GM21423 (cell line): ENCODE data around the gene MGMT.
A peak's percentile ranks its signal among the peaks of the same experiment; 100 is the strongest.

Source experiments
- ATAC-seq: cut with Tn5 transposase; IDR thresholded peaks from one replicate; pipeline ENCODE4 v1.9.1; 2021; ENCODE audit warnings: mild to moderate bottlenecking, moderate library complexity; ENCODE audit not compliant: unreplicated experiment

MGMT gene

GRCh38 chr10:129541200-129541599 lies 74.2 kb downstream of the MGMT start:
- ATAC-seq: no peak

DNA sequence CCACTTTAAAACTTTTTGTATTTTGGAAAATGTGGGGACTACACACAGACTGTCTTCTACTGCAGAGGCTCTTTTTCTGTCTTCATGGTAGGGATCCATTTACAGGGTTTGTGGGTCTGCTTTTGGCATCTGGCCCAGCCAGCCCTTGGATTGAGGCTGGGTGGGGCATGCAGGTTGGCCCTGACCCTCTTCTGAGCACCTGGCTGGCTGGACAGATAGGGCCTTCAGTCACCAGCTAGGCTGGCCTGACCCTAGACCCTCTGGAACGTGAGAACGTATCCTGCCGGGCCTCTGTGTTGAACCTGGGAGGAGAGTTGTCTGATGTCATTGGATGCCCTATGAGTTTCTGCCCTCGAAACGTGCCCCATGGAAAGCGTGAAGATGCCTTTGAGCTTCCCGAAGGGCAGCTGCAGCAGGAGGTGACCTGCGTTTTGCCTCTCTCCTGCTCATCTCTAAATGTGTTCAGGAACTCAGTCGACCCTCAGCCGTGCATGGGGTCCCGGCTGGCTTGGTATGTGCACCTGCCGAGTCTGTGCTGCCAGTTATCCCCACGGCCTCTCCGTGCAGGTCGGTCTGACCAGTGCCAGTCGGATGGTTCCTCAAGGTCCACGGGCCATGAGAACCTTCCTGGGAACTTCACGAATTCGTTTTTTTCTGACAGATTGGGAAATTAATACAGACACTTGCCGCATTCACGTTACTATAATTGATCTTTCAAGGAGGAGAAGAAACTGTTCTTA lies 74.9 kb downstream of the MGMT start:
- no peak for ATAC-seq

DNA sequence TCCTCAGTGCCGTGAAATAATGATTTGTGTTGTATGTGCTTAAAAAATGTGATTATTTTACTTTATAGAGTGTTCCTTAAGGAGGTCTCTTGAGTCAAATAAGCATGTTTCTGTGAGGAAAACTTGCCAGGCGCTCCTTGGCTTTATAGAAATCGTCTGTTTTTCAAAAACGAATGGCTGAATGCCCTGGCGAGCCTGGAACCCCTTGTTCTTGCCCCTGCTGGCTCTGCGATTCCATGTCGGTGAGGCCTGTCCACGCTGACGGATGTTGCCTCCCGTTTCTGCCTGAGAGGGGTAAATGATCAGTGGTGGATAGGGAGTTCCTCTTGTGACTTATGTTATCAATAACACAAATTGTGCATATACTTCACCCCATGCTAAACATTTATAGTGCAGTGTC lies 75.5 kb downstream of the MGMT start:
- no peak for ATAC-seq

DNA sequence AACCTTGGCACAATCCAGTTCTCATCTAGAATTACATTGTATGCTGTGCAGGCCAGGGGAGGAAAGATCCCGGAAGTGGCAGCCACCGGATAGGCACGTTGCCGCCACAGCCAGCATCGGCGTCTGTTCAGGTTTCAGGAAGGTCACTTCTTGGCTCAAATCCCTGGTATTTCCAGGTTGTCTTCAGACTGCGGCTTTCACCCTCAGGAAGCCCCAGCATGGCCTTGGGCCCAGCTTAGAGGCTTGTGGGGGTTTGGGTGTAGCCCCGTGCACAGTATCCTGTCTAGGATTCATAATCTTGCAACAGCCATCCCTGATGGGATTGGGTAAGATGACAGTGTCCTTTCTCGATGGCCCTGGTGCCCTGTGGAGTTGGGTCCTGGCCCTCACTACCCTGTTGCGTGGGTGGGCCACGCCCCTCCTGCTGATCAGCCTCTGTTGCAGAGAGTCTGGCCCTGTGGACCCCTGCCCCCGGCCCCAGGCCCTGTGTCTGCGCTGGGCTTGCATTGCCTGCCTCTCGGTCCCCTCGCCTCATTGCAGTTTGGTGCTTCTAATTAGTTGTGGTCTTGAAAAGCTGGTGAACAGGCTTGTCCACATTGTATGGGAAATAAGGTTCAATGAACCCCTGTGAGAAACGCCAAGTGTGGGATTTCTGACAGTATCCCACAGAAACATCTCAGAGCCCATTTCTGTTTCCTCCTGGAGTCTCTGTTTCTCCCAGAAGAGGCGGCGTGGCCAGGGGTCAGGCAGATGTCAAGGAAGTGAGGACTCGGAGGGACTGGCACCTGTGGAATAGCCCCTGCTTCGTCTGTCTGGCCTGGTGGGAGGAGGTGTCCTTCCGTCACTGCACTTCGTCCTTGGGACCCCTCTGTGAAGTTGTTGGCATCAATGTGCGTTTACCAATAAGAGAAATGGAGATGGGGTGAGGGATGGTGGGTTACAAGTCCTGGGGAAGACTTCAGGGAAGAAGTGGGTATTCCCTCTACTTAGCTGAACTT lies 77.5 kb downstream of the MGMT start:
- no peak for ATAC-seq

GRCh38 chr10:129545261-129545660 lies 78.2 kb downstream of the MGMT start:
- ATAC-seq: no peak

- ATAC-seq: no peak
Measured at GRCh38 chr10:129546106-129546505, 79.1 kb downstream of the MGMT start.

- no peak for ATAC-seq
Measured at GRCh38 chr10:129547608-129548007, 80.6 kb downstream of the MGMT start.

DNA sequence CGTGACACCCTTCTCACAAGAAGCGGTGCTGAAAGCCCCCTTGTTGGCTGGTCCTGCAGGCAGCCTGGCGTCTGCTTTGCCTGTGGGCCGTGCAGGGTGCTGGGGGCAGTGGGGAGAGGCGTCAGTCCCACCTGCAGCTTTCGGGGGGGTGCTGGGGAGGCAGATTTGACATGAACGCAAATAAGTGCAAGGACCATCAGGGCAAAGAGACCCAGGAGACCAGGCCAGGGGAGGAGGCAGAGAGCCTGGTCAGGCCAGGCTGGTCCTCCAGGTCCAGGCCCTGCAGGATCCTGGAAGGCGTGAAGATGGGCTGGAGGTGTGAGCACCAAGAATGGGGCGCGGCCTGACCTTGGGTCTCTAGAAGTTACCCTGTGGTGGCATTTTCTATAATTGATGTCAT lies 81.6 kb downstream of the MGMT start:
- no peak for ATAC-seq

DNA sequence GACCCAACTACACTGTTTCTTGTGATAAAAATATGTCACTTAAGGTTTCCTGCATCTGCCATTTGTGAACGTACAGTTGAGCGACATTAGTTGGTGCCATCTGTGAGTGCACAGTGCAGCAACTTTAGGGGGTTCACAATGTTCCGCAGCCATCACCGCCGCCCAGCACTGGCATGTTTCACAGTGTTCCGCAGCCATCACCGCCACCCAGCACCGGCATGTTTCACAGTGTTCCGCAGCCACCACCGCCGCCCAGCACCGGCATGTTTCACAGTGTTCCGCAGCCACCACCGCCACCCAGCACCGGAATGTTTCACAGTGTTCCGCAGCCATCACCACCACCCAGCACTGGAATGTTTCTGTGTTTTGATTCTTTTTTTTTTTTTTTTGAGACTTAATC lies 83.0 kb downstream of the MGMT start:
- ATAC-seq: no peak

- no peak for ATAC-seq
Measured at GRCh38 chr10:129550658-129551057, 83.6 kb downstream of the MGMT start.

- peak; percentile 55 for ATAC-seq
Measured at GRCh38 chr10:129552119-129552518, 85.1 kb downstream of the MGMT start.

DNA sequence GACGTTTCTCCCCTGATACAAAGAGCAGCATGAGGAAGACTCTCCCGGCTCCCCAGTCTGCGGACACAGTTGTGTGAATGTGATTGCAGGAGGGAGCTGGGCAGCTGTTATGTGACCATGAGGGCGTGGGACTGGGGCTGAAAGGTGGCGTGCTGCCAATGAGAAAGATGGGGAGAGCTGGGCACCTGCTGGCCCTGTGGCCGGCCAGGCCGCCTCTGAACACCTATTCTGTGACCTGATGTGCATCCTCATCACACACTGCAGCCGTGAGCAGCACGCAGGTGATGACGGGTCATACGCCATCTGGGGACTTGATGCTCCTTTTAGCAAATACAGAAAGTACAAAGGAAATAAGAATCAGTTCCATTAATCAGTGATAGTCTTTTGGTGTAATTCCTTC lies 86.9 kb downstream of the MGMT start:
- ATAC-seq: no peak

GRCh38 chr10:129556316-129556715 lies 89.3 kb downstream of the MGMT start:
- no peak for ATAC-seq

- ATAC-seq: no peak
Measured at GRCh38 chr10:129560361-129560760, 93.3 kb downstream of the MGMT start.

- ATAC-seq: no peak
Measured at GRCh38 chr10:129562487-129562886, 95.4 kb downstream of the MGMT start.

- no peak for ATAC-seq
Measured at GRCh38 chr10:129564923-129565322, 97.9 kb downstream of the MGMT start.

DNA sequence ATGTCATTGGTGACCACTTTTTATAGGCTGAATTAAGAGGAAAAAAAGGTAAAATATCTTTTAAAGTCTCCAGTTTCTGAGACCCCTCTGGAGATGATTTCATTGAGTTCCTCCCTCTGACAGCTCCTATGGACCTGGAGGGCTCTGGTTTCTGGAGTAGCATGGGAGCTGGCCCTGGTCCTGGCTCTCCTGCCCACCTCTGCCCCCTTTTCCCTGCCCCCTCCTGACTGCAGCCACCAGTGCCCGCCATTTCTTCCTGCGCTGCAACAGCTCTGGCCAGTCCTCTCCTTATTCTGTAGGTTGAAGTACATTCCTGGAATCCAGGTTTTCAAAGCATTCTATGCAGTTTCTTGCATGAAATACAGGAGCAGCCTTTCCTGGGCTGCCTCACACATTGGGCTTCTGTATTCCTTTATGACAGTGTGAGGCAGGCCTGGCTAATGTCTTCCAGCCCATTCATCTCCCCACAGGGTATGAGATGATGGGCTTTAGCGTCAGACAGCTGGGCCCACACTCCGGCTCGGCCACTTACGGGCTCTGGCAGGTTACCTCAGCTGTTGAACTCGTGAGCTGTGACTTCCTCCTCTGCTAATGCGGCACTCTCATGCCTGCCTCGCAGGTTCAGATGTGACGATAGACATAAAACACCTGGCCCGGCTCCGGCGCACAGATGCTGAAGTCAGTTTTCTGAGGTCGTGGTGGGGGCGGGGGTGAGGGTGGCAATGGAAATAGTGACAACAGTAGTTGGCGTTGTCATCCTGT lies 101.7 kb downstream of the MGMT start:
- ATAC-seq: no peak

GRCh38 chr10:129570185-129570584 lies 103.1 kb downstream of the MGMT start:
- no peak for ATAC-seq

GRCh38 chr10:129579228-129579627 lies 112.2 kb downstream of the MGMT start:
- no peak for ATAC-seq

DNA sequence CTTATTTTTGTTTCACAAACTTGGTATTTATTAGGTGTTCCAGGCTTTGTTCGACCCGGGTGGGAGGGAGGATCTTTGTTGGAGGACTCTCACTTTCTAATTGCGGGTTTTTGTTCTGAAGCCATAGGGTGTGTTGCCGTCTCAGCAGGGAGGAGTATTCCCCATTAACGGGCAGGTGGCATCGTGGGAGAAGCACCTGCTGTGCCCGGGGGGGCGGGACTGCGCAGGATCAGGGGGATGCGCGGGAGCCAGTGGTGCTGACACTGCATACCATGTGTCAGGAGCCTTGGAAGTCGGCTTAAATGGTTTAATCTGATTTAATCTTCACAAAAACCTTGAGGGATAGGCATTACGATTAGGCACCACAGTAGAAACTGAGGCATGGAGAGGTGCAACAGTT lies 113.0 kb downstream of the MGMT start:
- ATAC-seq: no peak

- no peak for ATAC-seq
Measured at GRCh38 chr10:129580901-129581300, 113.9 kb downstream of the MGMT start.
